ENCODE results near the gene PKP1.

Gene PKP1

GRCh38 chr1:201310251-201310985, 27.1 kb downstream of the PKP1 start:
- DNase-seq: no peak

GRCh38 chr1:201310986-201311355, 27.7 kb downstream of the PKP1 start:
- no peak for DNase-seq

GRCh38 chr1:201311356-201312011, 28.2 kb downstream of the PKP1 start:
- DNase-seq: no peak

GRCh38 chr1:201312298-201312697, 29.0 kb downstream of the PKP1 start:
- no peak for DNase-seq

- DNase-seq: no peak
These were observed 29.8 kb downstream of the PKP1 start for GRCh38 chr1:201313086-201313485.

GRCh38 chr1:201316556-201316955, 33.2 kb downstream of the PKP1 start:
- DNase-seq: no peak

GRCh38 chr1:201317551-201317950, 34.2 kb downstream of the PKP1 start:
- DNase-seq: no peak

- no peak for DNase-seq
These were observed 35.4 kb downstream of the PKP1 start for GRCh38 chr1:201318504-201319340.

- no peak for DNase-seq
These were observed 36.3 kb downstream of the PKP1 start for GRCh38 chr1:201319631-201320030.

- no peak for DNase-seq
These were observed 37.0 kb downstream of the PKP1 start for GRCh38 chr1:201320168-201320788.

GRCh38 chr1:201321826-201322390, 38.6 kb downstream of the PKP1 start:
- DNase-seq: no peak

GRCh38 chr1:201322653-201323510, 39.6 kb downstream of the PKP1 start:
- no peak for DNase-seq

GRCh38 chr1:201324306-201324705, 41.0 kb downstream of the PKP1 start:
- no peak for DNase-seq

GRCh38 chr1:201324821-201325677, 41.7 kb downstream of the PKP1 start:
- no peak for DNase-seq

- no peak for DNase-seq
These were observed 42.4 kb downstream of the PKP1 start for GRCh38 chr1:201325678-201326060.

- DNase-seq: no peak
These were observed 43.4 kb downstream of the PKP1 start for GRCh38 chr1:201326710-201327109.

GRCh38 chr1:201327687-201328240, 44.5 kb downstream of the PKP1 start:
- DNase-seq: no peak

GRCh38 chr1:201328576-201328975, 45.3 kb downstream of the PKP1 start:
- no peak for DNase-seq

- no peak for DNase-seq
These were observed 46.0 kb downstream of the PKP1 start for GRCh38 chr1:201329286-201329685.

GRCh38 chr1:201329801-201330200, 46.5 kb downstream of the PKP1 start:
- DNase-seq: no peak

- no peak for DNase-seq
These were observed 47.2 kb downstream of the PKP1 start for GRCh38 chr1:201330541-201330940.
